ENCODE results near the gene SH3RF2. TPM values are rescaled to one million over a fixed set of nuclear protein-coding genes. Genes with fewer than 3 reads are reported as not detected.

Gene SH3RF2
- total RNA-seq, 4 donors from 2014 or later = 39.6 to 118 (median 96.0) TPM

- Histone ChIP-seq H3K4me1 (peaks cover 0 to 29% (median 0%) of the 10 kb centered on the region in 4 donors), H3K4me3 (no peak overlapping the region), H3K27ac (peak overlapping the region in 2 of 4 donors; percentile 6 to 55)
These were observed 9.3 kb downstream of the SH3RF2 start for GRCh38 chr5:145945620-145946111.

GRCh38 chr5:145946112-145946861 is 9.9 kb downstream of the SH3RF2 start:
- peak overlapping the region in 2 of 4 donors; percentile 6 to 55 for H3K27ac ChIP-seq
- DNase-seq = no peak
- no peaks in the 10 kb centered on the region for H3K36me3 ChIP-seq
- H3K27me3 ChIP-seq = no peaks in the 10 kb centered on the region
- no peaks in the 10 kb centered on the region for H3K9me3 ChIP-seq
- H3K4me1 ChIP-seq = peaks cover 0 to 28% (median 0%) of the 10 kb centered on the region in 4 donors
- TF ChIP-seq CTCF (IDR thresholded peaks at IDR 0.05) (no peak), POLR2A (IDR thresholded peaks at IDR 0.05) (no peak)
- H3K4me3 ChIP-seq = no peak overlapping the region

More at GRCh38 chr5:145945620-145946111, 9.3 kb downstream of the SH3RF2 start:
- Histone ChIP-seq H3K36me3 (no peaks in the 10 kb centered on the region), H3K27me3 (no peaks in the 10 kb centered on the region), H3K9me3 (no peaks in the 10 kb centered on the region)
- DNase-seq = no peak
- no peak for TF ChIP-seq CTCF (IDR thresholded peaks at IDR 0.05)
- no peak for TF ChIP-seq POLR2A (IDR thresholded peaks at IDR 0.05)

GRCh38 chr5:145947581-145947980 is 11.2 kb downstream of the SH3RF2 start:
- Histone ChIP-seq H3K4me1 (peaks cover 0 to 23% (median 0%) of the 10 kb centered on the region in 4 donors), H3K27ac (no peak overlapping the region)

GRCh38 chr5:145948047-145948446 is 11.7 kb downstream of the SH3RF2 start:
- Histone ChIP-seq H3K4me3 (no peak overlapping the region), H3K36me3 (no peaks in the 10 kb centered on the region), H3K27me3 (no peaks in the 10 kb centered on the region), H3K27ac (no peak overlapping the region), H3K4me1 (peaks cover 0 to 20% (median 0%) of the 10 kb centered on the region in 4 donors), H3K9me3 (no peaks in the 10 kb centered on the region)
- no peak for DNase-seq
- TF ChIP-seq CTCF (IDR thresholded peaks at IDR 0.05) (no peak), POLR2A (IDR thresholded peaks at IDR 0.05) (no peak)

More at GRCh38 chr5:145947581-145947980, 11.2 kb downstream of the SH3RF2 start:
- Histone ChIP-seq H3K36me3 (no peaks in the 10 kb centered on the region), H3K27me3 (no peaks in the 10 kb centered on the region), H3K4me3 (no peak overlapping the region), H3K9me3 (no peaks in the 10 kb centered on the region)
- no peak for TF ChIP-seq CTCF (IDR thresholded peaks at IDR 0.05)
- TF ChIP-seq POLR2A (IDR thresholded peaks at IDR 0.05) = no peak
- DNase-seq = no peak

GRCh38 chr5:145948921-145949320 is 12.5 kb downstream of the SH3RF2 start:
- DNase-seq = no peak
- no peak for TF ChIP-seq POLR2A (IDR thresholded peaks at IDR 0.05)
- no peak for TF ChIP-seq CTCF (IDR thresholded peaks at IDR 0.05)
- Histone ChIP-seq H3K4me3 (no peak overlapping the region), H3K36me3 (no peaks in the 10 kb centered on the region), H3K27me3 (no peaks in the 10 kb centered on the region), H3K9me3 (no peaks in the 10 kb centered on the region), H3K4me1 (peaks cover 0 to 11% (median 0%) of the 10 kb centered on the region in 4 donors), H3K27ac (no peak overlapping the region)
